ENCODE data around the gene CRABP1.
"Not testable (repeated sequence)": the region's sequence is repeated elsewhere in the genome, so short reads cannot be mapped to it uniquely, and the experiment has no call there.

The CRABP1 gene

GRCh38 chr15:78370013-78370412, 29.9 kb downstream of the CRABP1 start:
- TF ChIP-seq FOXK2 (IDR thresholded peaks at IDR 0.05) (no peak), LEF1 (IDR thresholded peaks at IDR 0.05; ENCODE audit: borderline replicate concordance) (no peak), SUZ12 (IDR thresholded peaks at IDR 0.05) (no peak), NFRKB (IDR thresholded peaks at IDR 0.05) (no peak), TARDBP (IDR thresholded peaks at IDR 0.05) (no peak), ELF4 (IDR thresholded peaks at IDR 0.05) (no peak), FOXA1 (IDR thresholded peaks at IDR 0.05) (no peak), ZNF384 (IDR thresholded peaks at IDR 0.05) (no peak), FOXM1 (IDR thresholded peaks at IDR 0.05; ENCODE audit: borderline replicate concordance) (no peak), BHLHE40 (IDR thresholded peaks at IDR 0.05; ENCODE audit: borderline replicate concordance) (no peak), PKNOX1 (IDR thresholded peaks at IDR 0.05) (no peak), L3MBTL2 (conservative IDR thresholded peaks at IDR 0.05) (no peak)
- ChIA-PET CTCF (no interaction called here), POLR2A (no interaction called here)
- no peak for DNase-seq (ENCODE audit: extremely low spot score)

- CTCF ChIA-PET, result no interaction called here
- DNase-seq (ENCODE audit: extremely low spot score), result no peak
- POLR2A ChIA-PET, result no interaction called here
- TF ChIP-seq FOXA1 (IDR thresholded peaks at IDR 0.05) (no peak), LEF1 (IDR thresholded peaks at IDR 0.05; ENCODE audit: borderline replicate concordance) (no peak), NFRKB (IDR thresholded peaks at IDR 0.05) (no peak), ZNF384 (IDR thresholded peaks at IDR 0.05) (no peak)
Measured at GRCh38 chr15:78372880-78373279, 32.7 kb downstream of the CRABP1 start.

GRCh38 chr15:78374436-78375393, 34.6 kb downstream of the CRABP1 start:
- TF ChIP-seq L3MBTL2 (conservative IDR thresholded peaks at IDR 0.05) (no peak), SP1 (IDR thresholded peaks at IDR 0.05) (no peak), FOXM1 (IDR thresholded peaks at IDR 0.05; ENCODE audit: borderline replicate concordance) (no peak), BHLHE40 (IDR thresholded peaks at IDR 0.05; ENCODE audit: borderline replicate concordance) (no peak), HDGF (IDR thresholded peaks at IDR 0.05; ENCODE audit: borderline replicate concordance) (no peak), CTBP1 (IDR thresholded peaks at IDR 0.05; ENCODE audit: borderline replicate concordance) (no peak), NFRKB (IDR thresholded peaks at IDR 0.05) (no peak), PKNOX1 (IDR thresholded peaks at IDR 0.05) (no peak), TARDBP (IDR thresholded peaks at IDR 0.05) (no peak), LEF1 (IDR thresholded peaks at IDR 0.05; ENCODE audit: borderline replicate concordance) (no peak), ARNT (IDR thresholded peaks at IDR 0.05) (no peak), ELF4 (IDR thresholded peaks at IDR 0.05) (no peak), ZNF384 (IDR thresholded peaks at IDR 0.05) (no peak), FOXK2 (IDR thresholded peaks at IDR 0.05) (no peak)
- ChIA-PET CTCF (no interaction called here), POLR2A (no interaction called here)
- no peak for DNase-seq (ENCODE audit: extremely low spot score)

GRCh38 chr15:78380143-78380542, 40.0 kb downstream of the CRABP1 start:
- CTCF ChIA-PET; DNase-seq (ENCODE audit: extremely low spot score); POLR2A ChIA-PET: not testable (repeated sequence)

GRCh38 chr15:78382114-78382880, 42.1 kb downstream of the CRABP1 start:
- DNase-seq (ENCODE audit: extremely low spot score), result no peak
- TF ChIP-seq FOXA1 (IDR thresholded peaks at IDR 0.05), result no peak
- TF ChIP-seq ZNF384 (IDR thresholded peaks at IDR 0.05), result no peak
- TF ChIP-seq CTBP1 (IDR thresholded peaks at IDR 0.05; ENCODE audit: borderline replicate concordance), result no peak
- TF ChIP-seq PKNOX1 (IDR thresholded peaks at IDR 0.05), result no peak
- no peak for TF ChIP-seq FOXM1 (IDR thresholded peaks at IDR 0.05; ENCODE audit: borderline replicate concordance)
- no peak for TF ChIP-seq SP1 (IDR thresholded peaks at IDR 0.05)
- CTCF ChIA-PET, result no interaction called here
- POLR2A ChIA-PET, result no interaction called here

GRCh38 chr15:78384651-78385050, 44.5 kb downstream of the CRABP1 start:
- CTCF ChIA-PET, result no interaction called here
- POLR2A ChIA-PET, result interaction anchor here (1.4 to 1.7 kb wide), 2 partner anchors 10 to 53 kb away, joined by 3 to 4 read pairs; partner anchors contain the start of gene IREB2
- no peak for DNase-seq (ENCODE audit: extremely low spot score)
- TF ChIP-seq PKNOX1 (IDR thresholded peaks at IDR 0.05), result no peak
- no peak for TF ChIP-seq ELF4 (IDR thresholded peaks at IDR 0.05)
- no peak for TF ChIP-seq L3MBTL2 (conservative IDR thresholded peaks at IDR 0.05)
- TF ChIP-seq FOXA1 (IDR thresholded peaks at IDR 0.05), result no peak
- no peak for TF ChIP-seq HDGF (IDR thresholded peaks at IDR 0.05; ENCODE audit: borderline replicate concordance)
- no peak for TF ChIP-seq SUZ12 (IDR thresholded peaks at IDR 0.05)
- no peak for TF ChIP-seq BHLHE40 (IDR thresholded peaks at IDR 0.05; ENCODE audit: borderline replicate concordance)
- no peak for TF ChIP-seq LEF1 (IDR thresholded peaks at IDR 0.05; ENCODE audit: borderline replicate concordance)
- TF ChIP-seq FOXK2 (IDR thresholded peaks at IDR 0.05), result no peak
- no peak for TF ChIP-seq ZNF384 (IDR thresholded peaks at IDR 0.05)
